Glutamatergic neuron (in vitro differentiated cells): Measurements from ENCODE around the gene PLEKHA7. TPM values are rescaled to one million over a fixed set of nuclear protein-coding genes. Genes with fewer than 3 reads are reported as not detected.
"Not testable (repeated sequence)": the region's sequence is repeated elsewhere in the genome, so short reads cannot be mapped to it uniquely, and the experiment has no call there.

Source experiments
- DNase-seq: peaks from one replicate; pipeline ENCODE4 v3.0.0; 2022
- H3K27ac Mint-ChIP-seq: one replicate; pipeline ENCODE4 v1.8.0; 2020; ENCODE audit warnings: mild to moderate bottlenecking, mixed read lengths, inconsistent platforms; ENCODE audit not compliant: unreplicated experiment
- H3K27me3 Mint-ChIP-seq: one replicate; pipeline ENCODE4 v1.8.0; 2020; ENCODE audit warnings: mild to moderate bottlenecking, moderate library complexity, mixed read lengths, inconsistent platforms; ENCODE audit not compliant: unreplicated experiment
- H3K36me3 Mint-ChIP-seq: one replicate; pipeline ENCODE4 v1.8.0; 2020; ENCODE audit warnings: mild to moderate bottlenecking, mixed read lengths, inconsistent platforms; ENCODE audit not compliant: unreplicated experiment
- H3K4me1 Mint-ChIP-seq: one replicate; pipeline ENCODE4 v1.8.0; 2020; ENCODE audit warnings: mild to moderate bottlenecking, low read depth, mixed read lengths, inconsistent platforms; ENCODE audit not compliant: unreplicated experiment
- H3K4me3 Mint-ChIP-seq: one replicate; pipeline ENCODE4 v1.8.0; 2020; ENCODE audit warnings: mild to moderate bottlenecking, mixed read lengths, inconsistent platforms; ENCODE audit not compliant: unreplicated experiment
- H3K9me3 Mint-ChIP-seq: one replicate; pipeline ENCODE4 v1.8.0; 2020; ENCODE audit warnings: mild to moderate bottlenecking, moderate library complexity, mixed read lengths, inconsistent platforms; ENCODE audit not compliant: unreplicated experiment
- total RNA-seq: library from RNA; stranded (reverse); fragmentation: NEBNext Ultra II Directional; extraction: Animal tissue kit (Norgen Biotek cat#: 25700); gene quantifications from one replicate; pipeline ENCODE4 v1.2.1, GENCODE V29; 2021; ENCODE audit not compliant: unreplicated experiment
- TF ChIP-seq, protein P1 (sequence below): fragments of 200-600 bp; sonication (generic); IDR thresholded peaks from one replicate; pipeline ENCODE4 v1.5.0; 2021; ENCODE audit not compliant: partially characterized antibody, unreplicated experiment

Gene PLEKHA7
- total RNA-seq, 1 donor from 2014 or later, result 5.7 TPM

DNA sequence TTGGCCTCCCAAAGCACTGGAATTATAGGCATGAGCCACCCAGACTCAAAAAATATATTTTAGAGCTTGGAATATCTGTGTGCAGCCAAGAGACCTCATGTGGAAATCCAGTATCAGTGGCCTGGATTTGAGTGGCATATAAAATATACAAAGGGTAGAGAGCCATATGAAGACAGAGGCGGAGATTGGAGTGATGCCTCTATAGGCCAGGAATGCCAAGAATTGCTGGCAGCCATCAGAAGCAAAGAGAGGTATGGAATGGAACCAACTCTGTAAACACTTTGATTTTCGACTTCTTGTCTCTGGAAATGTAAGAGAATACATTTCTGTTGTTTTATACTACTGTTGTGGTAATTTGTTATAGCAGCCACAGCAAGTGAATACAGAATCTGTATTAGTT is 123.0 kb downstream of the PLEKHA7 start:
- TF ChIP-seq, protein P1, sequence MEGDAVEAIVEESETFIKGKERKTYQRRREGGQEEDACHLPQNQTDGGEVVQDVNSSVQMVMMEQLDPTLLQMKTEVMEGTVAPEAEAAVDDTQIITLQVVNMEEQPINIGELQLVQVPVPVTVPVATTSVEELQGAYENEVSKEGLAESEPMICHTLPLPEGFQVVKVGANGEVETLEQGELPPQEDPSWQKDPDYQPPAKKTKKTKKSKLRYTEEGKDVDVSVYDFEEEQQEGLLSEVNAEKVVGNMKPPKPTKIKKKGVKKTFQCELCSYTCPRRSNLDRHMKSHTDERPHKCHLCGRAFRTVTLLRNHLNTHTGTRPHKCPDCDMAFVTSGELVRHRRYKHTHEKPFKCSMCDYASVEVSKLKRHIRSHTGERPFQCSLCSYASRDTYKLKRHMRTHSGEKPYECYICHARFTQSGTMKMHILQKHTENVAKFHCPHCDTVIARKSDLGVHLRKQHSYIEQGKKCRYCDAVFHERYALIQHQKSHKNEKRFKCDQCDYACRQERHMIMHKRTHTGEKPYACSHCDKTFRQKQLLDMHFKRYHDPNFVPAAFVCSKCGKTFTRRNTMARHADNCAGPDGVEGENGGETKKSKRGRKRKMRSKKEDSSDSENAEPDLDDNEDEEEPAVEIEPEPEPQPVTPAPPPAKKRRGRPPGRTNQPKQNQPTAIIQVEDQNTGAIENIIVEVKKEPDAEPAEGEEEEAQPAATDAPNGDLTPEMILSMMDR, result no peak
- DNase-seq, result no peak
- H3K9me3 Mint-ChIP-seq, result peaks cover 8% of the 10 kb centered on the region
- H3K4me3 Mint-ChIP-seq, result no peak overlapping the region
- H3K4me1 Mint-ChIP-seq, result no peaks in the 10 kb centered on the region
- H3K27ac Mint-ChIP-seq, result no peak overlapping the region
- peaks cover 18% of the 10 kb centered on the region for H3K36me3 Mint-ChIP-seq
- peaks cover 4% of the 10 kb centered on the region for H3K27me3 Mint-ChIP-seq

DNA sequence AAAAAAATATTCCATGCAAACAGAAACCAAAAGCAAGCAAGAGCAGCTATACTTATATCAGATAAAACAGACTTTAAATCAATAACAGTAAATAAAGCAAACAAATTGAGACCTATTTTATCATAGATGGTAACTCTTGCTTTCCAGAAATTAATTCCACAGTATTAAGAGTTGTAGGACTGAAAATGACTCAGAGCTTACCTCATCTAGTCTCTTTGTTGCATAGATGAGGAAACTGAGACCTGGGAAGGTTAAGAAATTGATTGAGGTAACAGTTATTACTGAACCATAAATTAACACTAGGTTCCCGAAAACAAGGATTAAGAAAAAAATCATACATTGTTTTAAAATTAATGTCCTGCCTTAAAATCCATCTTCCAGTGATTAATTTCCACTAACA is 123.8 kb downstream of the PLEKHA7 start:
- H3K36me3 Mint-ChIP-seq, result peaks cover 18% of the 10 kb centered on the region
- no peaks in the 10 kb centered on the region for H3K4me1 Mint-ChIP-seq
- peaks cover 8% of the 10 kb centered on the region for H3K9me3 Mint-ChIP-seq
- H3K27me3 Mint-ChIP-seq, result peaks cover 4% of the 10 kb centered on the region
- TF ChIP-seq, protein P1, result no peak
- no peak overlapping the region for H3K27ac Mint-ChIP-seq
- no peak for DNase-seq
- no peak overlapping the region for H3K4me3 Mint-ChIP-seq

GRCh38 chr11:16889905-16890304 is 124.3 kb downstream of the PLEKHA7 start:
- peaks cover 18% of the 10 kb centered on the region for H3K36me3 Mint-ChIP-seq
- H3K4me1 Mint-ChIP-seq, result no peaks in the 10 kb centered on the region
- peaks cover 8% of the 10 kb centered on the region for H3K9me3 Mint-ChIP-seq
- H3K27ac Mint-ChIP-seq, result no peak overlapping the region
- H3K4me3 Mint-ChIP-seq, result no peak overlapping the region
- H3K27me3 Mint-ChIP-seq, result peaks cover 4% of the 10 kb centered on the region
- no peak for DNase-seq
- TF ChIP-seq, protein P1, result no peak

- not testable (repeated sequence) for H3K9me3 Mint-ChIP-seq, H3K4me3 Mint-ChIP-seq, H3K27me3 Mint-ChIP-seq, H3K27ac Mint-ChIP-seq, DNase-seq, H3K4me1 Mint-ChIP-seq
- H3K36me3 Mint-ChIP-seq, result peaks cover 18% of the 10 kb centered on the region
Measured at GRCh38 chr11:16889010-16889409, 125.2 kb downstream of the PLEKHA7 start.

DNA sequence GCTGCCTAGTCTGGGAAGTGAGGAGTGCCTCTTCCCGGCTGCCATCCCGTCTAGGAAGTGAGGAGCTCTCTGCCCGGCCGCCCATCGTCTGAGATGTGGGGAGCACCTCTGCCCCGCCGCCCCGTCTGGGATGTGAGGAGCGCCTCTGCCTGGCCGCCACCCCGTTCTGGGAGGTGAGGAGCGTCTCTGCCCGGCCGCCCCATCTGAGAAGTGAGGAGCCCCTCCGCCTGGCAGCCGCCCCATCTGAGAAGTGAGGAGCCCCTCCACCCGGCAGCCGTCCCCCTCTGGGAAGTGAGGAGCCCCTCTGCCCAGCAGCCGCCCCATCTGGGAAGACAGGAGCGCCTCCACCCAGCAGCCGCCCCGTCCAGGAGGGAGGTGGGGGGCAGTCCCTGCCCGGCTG is 126.3 kb downstream of the PLEKHA7 start:
- H3K27ac Mint-ChIP-seq, H3K4me3 Mint-ChIP-seq, DNase-seq, H3K9me3 Mint-ChIP-seq, H3K4me1 Mint-ChIP-seq, H3K27me3 Mint-ChIP-seq: not testable (repeated sequence)
- peaks cover 18% of the 10 kb centered on the region for H3K36me3 Mint-ChIP-seq

DNA sequence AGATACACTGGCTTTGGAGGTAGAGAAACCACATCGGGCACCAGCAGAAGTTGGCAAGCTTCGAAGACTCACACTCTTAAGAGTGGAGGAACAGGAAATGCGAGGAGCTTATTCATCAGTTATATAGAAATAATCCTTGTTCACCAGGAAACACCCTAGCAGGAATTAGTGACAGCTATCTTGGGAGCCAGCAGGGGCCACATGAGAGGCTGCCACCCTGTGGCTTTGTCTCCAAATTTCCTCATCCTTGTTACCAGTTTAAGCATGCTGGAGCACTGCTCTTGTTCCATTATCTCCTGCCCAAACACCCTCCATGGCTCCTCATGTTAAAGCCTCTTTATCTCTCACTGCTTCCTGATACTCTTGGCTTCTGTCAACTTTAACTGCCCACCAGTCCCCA is 131.0 kb downstream of the PLEKHA7 start:
- Mint-ChIP-seq H3K4me3 (no peak overlapping the region), H3K36me3 (peaks cover 5% of the 10 kb centered on the region), H3K9me3 (peaks cover 2% of the 10 kb centered on the region), H3K27ac (no peak overlapping the region), H3K27me3 (peaks cover 2% of the 10 kb centered on the region), H3K4me1 (no peaks in the 10 kb centered on the region)
- TF ChIP-seq, protein P1, result no peak
- no peak for DNase-seq
